GM21423 (cell line): ENCODE results near the gene MTHFD1L.
"Not testable (repeated sequence)": the region's sequence is repeated elsewhere in the genome, so short reads cannot be mapped to it uniquely, and the experiment has no call there.

Source experiments
- ATAC-seq: cut with Tn5 transposase; IDR thresholded peaks from one replicate; pipeline ENCODE4 v1.9.1; 2021; ENCODE audit warnings: mild to moderate bottlenecking, moderate library complexity; ENCODE audit not compliant: unreplicated experiment

Gene MTHFD1L

GRCh38 chr6:151112884-151113283 lies 247.4 kb downstream of the MTHFD1L start:
- ATAC-seq = not testable (repeated sequence)

GRCh38 chr6:151113641-151114040 lies 248.1 kb downstream of the MTHFD1L start:
- no peak for ATAC-seq

- no peak for ATAC-seq
Measured at GRCh38 chr6:151118461-151119123, 253.1 kb downstream of the MTHFD1L start.

- no peak for ATAC-seq
Measured at GRCh38 chr6:151119823-151120524, 254.5 kb downstream of the MTHFD1L start.

- ATAC-seq = no peak
Measured at GRCh38 chr6:151121900-151122299, 256.4 kb downstream of the MTHFD1L start.

- ATAC-seq = not testable (repeated sequence)
Measured at GRCh38 chr6:151123641-151124040, 258.1 kb downstream of the MTHFD1L start.

GRCh38 chr6:151125242-151125641 lies 259.7 kb downstream of the MTHFD1L start:
- ATAC-seq = not testable (repeated sequence)

- not testable (repeated sequence) for ATAC-seq
Measured at GRCh38 chr6:151125651-151126416, 260.3 kb downstream of the MTHFD1L start.

- not testable (repeated sequence) for ATAC-seq
Measured at GRCh38 chr6:151126417-151126724, 260.9 kb downstream of the MTHFD1L start.

- not testable (repeated sequence) for ATAC-seq
Measured at GRCh38 chr6:151127133-151127798, 261.8 kb downstream of the MTHFD1L start.

GRCh38 chr6:151128763-151129370 lies 263.4 kb downstream of the MTHFD1L start:
- ATAC-seq = no peak

- ATAC-seq = no peak
Measured at GRCh38 chr6:151130329-151130728, 264.8 kb downstream of the MTHFD1L start.

- no peak for ATAC-seq
Measured at GRCh38 chr6:151131324-151132007, 266.0 kb downstream of the MTHFD1L start.

GRCh38 chr6:151136141-151136755 lies 270.7 kb downstream of the MTHFD1L start:
- ATAC-seq = no peak

GRCh38 chr6:151137542-151137941 lies 272.0 kb downstream of the MTHFD1L start:
- no peak for ATAC-seq

GRCh38 chr6:151139524-151139923 lies 274.0 kb downstream of the MTHFD1L start:
- no peak for ATAC-seq

GRCh38 chr6:151140767-151141166 lies 275.3 kb downstream of the MTHFD1L start:
- no peak for ATAC-seq

- ATAC-seq = no peak
Measured at GRCh38 chr6:151141685-151142084, 276.2 kb downstream of the MTHFD1L start.

GRCh38 chr6:151142676-151143075 lies 277.2 kb downstream of the MTHFD1L start:
- ATAC-seq = no peak

GRCh38 chr6:151143337-151143736 lies 277.8 kb downstream of the MTHFD1L start:
- ATAC-seq = no peak
